T-helper 1 cell treated with Interleukin-12 subunit alpha and Interleukin-12 subunit beta and Interleukin-4 antibody, amounts not matched to agents 30 μg/mL and 1 μg/mL, for 36 hours (primary cell): ENCODE measurements around the gene LONRF3.

ENCODE experiments used
- H3K27ac Mint-ChIP-seq: one replicate; pipeline ENCODE4 v1.8.0; 2021; ENCODE audit warnings: mild to moderate bottlenecking, mixed read lengths
- H3K27me3 Mint-ChIP-seq: one replicate; pipeline ENCODE4 v1.8.0; 2021; ENCODE audit warnings: low read depth, mixed read lengths
- H3K36me3 Mint-ChIP-seq: one replicate; pipeline ENCODE4 v1.8.0; 2021; ENCODE audit warnings: low read depth, mixed read lengths
- H3K4me1 Mint-ChIP-seq: one replicate; pipeline ENCODE4 v1.8.0; 2021; ENCODE audit warnings: low read depth, mixed read lengths
- H3K4me3 Mint-ChIP-seq: one replicate; pipeline ENCODE4 v1.8.0; 2021; ENCODE audit warnings: mild to moderate bottlenecking, moderate library complexity, mixed read lengths
- H3K9me3 Mint-ChIP-seq: one replicate; pipeline ENCODE4 v1.8.0; 2021; ENCODE audit warnings: mixed read lengths

The LONRF3 gene

GRCh38 chrX:118974088-118974907 is at the start of gene LONRF3:
Gene LONRF3 (plus strand): TSS chrX:118974618. CDS start chrX:118974781, 163 bp downstream.
- H3K27me3 Mint-ChIP-seq: peaks cover 43% of the 10 kb centered on the region
- peak within 1 kb of the TSS; percentile 86 for H3K4me3 Mint-ChIP-seq
- peaks cover 9% of the 10 kb centered on the region for H3K4me1 Mint-ChIP-seq
- H3K27ac Mint-ChIP-seq: peak within 1 kb of the TSS; percentile 49
- H3K9me3 Mint-ChIP-seq: no peaks in the 10 kb centered on the region
- H3K36me3 Mint-ChIP-seq: no peaks in the 10 kb centered on the region

- Mint-ChIP-seq H3K9me3 (no peaks in the 10 kb centered on the region), H3K27ac (no peak overlapping the region), H3K36me3 (no peaks in the 10 kb centered on the region), H3K4me1 (no peaks in the 10 kb centered on the region), H3K27me3 (no peaks in the 10 kb centered on the region), H3K4me3 (no peak overlapping the region)
These were observed 46.3 kb upstream of the LONRF3 start for GRCh38 chrX:118928151-118928550.

- Mint-ChIP-seq H3K27me3 (no peaks in the 10 kb centered on the region), H3K36me3 (no peaks in the 10 kb centered on the region), H3K27ac (no peak overlapping the region), H3K4me1 (no peaks in the 10 kb centered on the region), H3K9me3 (no peaks in the 10 kb centered on the region), H3K4me3 (no peak overlapping the region)
These were observed 39.1 kb upstream of the LONRF3 start for GRCh38 chrX:118935352-118935751.

GRCh38 chrX:118941147-118941546 is 33.3 kb upstream of the LONRF3 start:
- Mint-ChIP-seq H3K4me1 (no peaks in the 10 kb centered on the region), H3K36me3 (no peaks in the 10 kb centered on the region), H3K27me3 (no peaks in the 10 kb centered on the region), H3K9me3 (no peaks in the 10 kb centered on the region), H3K4me3 (no peak overlapping the region), H3K27ac (no peak overlapping the region)

GRCh38 chrX:118943102-118943501 is 31.3 kb upstream of the LONRF3 start:
- no peaks in the 10 kb centered on the region for H3K9me3 Mint-ChIP-seq
- H3K27ac Mint-ChIP-seq: no peak overlapping the region
- no peaks in the 10 kb centered on the region for H3K4me1 Mint-ChIP-seq
- H3K27me3 Mint-ChIP-seq: no peaks in the 10 kb centered on the region
- H3K36me3 Mint-ChIP-seq: no peaks in the 10 kb centered on the region
- H3K4me3 Mint-ChIP-seq: no peak overlapping the region

GRCh38 chrX:118945921-118946320 is 28.5 kb upstream of the LONRF3 start:
- H3K36me3 Mint-ChIP-seq: no peaks in the 10 kb centered on the region
- H3K27me3 Mint-ChIP-seq: no peaks in the 10 kb centered on the region
- H3K4me3 Mint-ChIP-seq: no peak overlapping the region
- H3K9me3 Mint-ChIP-seq: no peaks in the 10 kb centered on the region
- H3K4me1 Mint-ChIP-seq: no peaks in the 10 kb centered on the region
- no peak overlapping the region for H3K27ac Mint-ChIP-seq

GRCh38 chrX:118948270-118948669 is 26.1 kb upstream of the LONRF3 start:
- Mint-ChIP-seq H3K27me3 (no peaks in the 10 kb centered on the region), H3K9me3 (no peaks in the 10 kb centered on the region), H3K4me1 (no peaks in the 10 kb centered on the region), H3K36me3 (no peaks in the 10 kb centered on the region), H3K27ac (no peak overlapping the region), H3K4me3 (no peak overlapping the region)

- Mint-ChIP-seq H3K9me3 (no peaks in the 10 kb centered on the region), H3K27me3 (peaks cover 5% of the 10 kb centered on the region), H3K27ac (no peak overlapping the region), H3K4me3 (no peak overlapping the region), H3K36me3 (no peaks in the 10 kb centered on the region), H3K4me1 (no peaks in the 10 kb centered on the region)
These were observed 12.4 kb upstream of the LONRF3 start for GRCh38 chrX:118961866-118962560.

GRCh38 chrX:118963159-118963558 is 11.3 kb upstream of the LONRF3 start:
- no peaks in the 10 kb centered on the region for H3K9me3 Mint-ChIP-seq
- no peaks in the 10 kb centered on the region for H3K36me3 Mint-ChIP-seq
- no peak overlapping the region for H3K27ac Mint-ChIP-seq
- no peak overlapping the region for H3K4me3 Mint-ChIP-seq
- peaks cover 6% of the 10 kb centered on the region for H3K27me3 Mint-ChIP-seq
- no peaks in the 10 kb centered on the region for H3K4me1 Mint-ChIP-seq

- Mint-ChIP-seq H3K4me3 (no peak overlapping the region), H3K27me3 (peaks cover 12% of the 10 kb centered on the region), H3K9me3 (no peaks in the 10 kb centered on the region), H3K27ac (no peak overlapping the region), H3K36me3 (no peaks in the 10 kb centered on the region), H3K4me1 (no peaks in the 10 kb centered on the region)
These were observed 10.2 kb upstream of the LONRF3 start for GRCh38 chrX:118964252-118964651.

GRCh38 chrX:118965395-118965794 is 9.0 kb upstream of the LONRF3 start:
- no peak overlapping the region for H3K4me3 Mint-ChIP-seq
- H3K4me1 Mint-ChIP-seq: no peaks in the 10 kb centered on the region
- H3K27me3 Mint-ChIP-seq: peaks cover 17% of the 10 kb centered on the region
- H3K9me3 Mint-ChIP-seq: no peaks in the 10 kb centered on the region
- no peaks in the 10 kb centered on the region for H3K36me3 Mint-ChIP-seq
- no peak overlapping the region for H3K27ac Mint-ChIP-seq

GRCh38 chrX:118968031-118968430 is 6.4 kb upstream of the LONRF3 start:
- H3K36me3 Mint-ChIP-seq: no peaks in the 10 kb centered on the region
- no peaks in the 10 kb centered on the region for H3K9me3 Mint-ChIP-seq
- no peak overlapping the region for H3K27ac Mint-ChIP-seq
- no peaks in the 10 kb centered on the region for H3K4me1 Mint-ChIP-seq
- H3K27me3 Mint-ChIP-seq: peaks cover 31% of the 10 kb centered on the region
- H3K4me3 Mint-ChIP-seq: no peak overlapping the region

GRCh38 chrX:118971552-118971951 is 2.9 kb upstream of the LONRF3 start:
- no peaks in the 10 kb centered on the region for H3K36me3 Mint-ChIP-seq
- H3K27me3 Mint-ChIP-seq: peaks cover 46% of the 10 kb centered on the region
- no peak overlapping the region for H3K4me3 Mint-ChIP-seq
- peaks cover 9% of the 10 kb centered on the region for H3K4me1 Mint-ChIP-seq
- no peak overlapping the region for H3K27ac Mint-ChIP-seq
- no peaks in the 10 kb centered on the region for H3K9me3 Mint-ChIP-seq

GRCh38 chrX:118973389-118974087 is 880 bp upstream of the LONRF3 start:
- Mint-ChIP-seq H3K4me3 (no peak overlapping the region), H3K4me1 (peaks cover 9% of the 10 kb centered on the region), H3K27me3 (peaks cover 46% of the 10 kb centered on the region), H3K36me3 (no peaks in the 10 kb centered on the region), H3K9me3 (no peaks in the 10 kb centered on the region), H3K27ac (no peak overlapping the region)
